A549 treated with CpdA at 1 μM for 4 hours (cell line): ENCODE data around the gene TXN. TPM values are rescaled to one million over a fixed set of nuclear protein-coding genes. Genes with fewer than 3 reads are reported as not detected.

ENCODE experiments used
- total RNA-seq: library from RNA; stranded (reverse); fragments of 200-300 nt; extraction: Qiagen RNA extraction; gene quantifications from 5 replicates; pipeline ENCODE4 v1.2.3, GENCODE V29; 2022; ENCODE audit warnings: low read depth

The TXN gene
- 1,184 to 1,451 TPM (median 1,260 TPM) in 5 replicates for total RNA-seq

GRCh38 chr9:110256380-110257096 is at the start of gene TXN:
TXN (minus strand) TSS chr9:110256507; CDS start chr9:110256435, 72 bp downstream.

GRCh38 chr9:110208031-110208430 is 48.3 kb downstream of the TXN start, which contains the start of gene C9orf152:
C9orf152 (minus strand) TSS chr9:110208159; CDS start chr9:110207579, 580 bp downstream.

Other genes starting within 250 kb of the TXN start
- gene C9orf152, start 48.3 kb downstream of the TXN start, total RNA-seq: 0.08 to 0.12 TPM (median 0.09 TPM) in 3 of 5 replicates, not detected in the others
- gene TXNDC8, start 81.4 kb upstream of the TXN start, total RNA-seq: not detected in 5 replicates